GM21723 (cell line): ENCODE measurements around the gene XPO6.

ENCODE experiments used
- ATAC-seq: cut with Tn5 transposase; IDR thresholded peaks from one replicate; pipeline ENCODE4 v1.9.1; 2021; ENCODE audit warnings: mild to moderate bottlenecking, moderate library complexity; ENCODE audit not compliant: unreplicated experiment

XPO6 gene

DNA sequence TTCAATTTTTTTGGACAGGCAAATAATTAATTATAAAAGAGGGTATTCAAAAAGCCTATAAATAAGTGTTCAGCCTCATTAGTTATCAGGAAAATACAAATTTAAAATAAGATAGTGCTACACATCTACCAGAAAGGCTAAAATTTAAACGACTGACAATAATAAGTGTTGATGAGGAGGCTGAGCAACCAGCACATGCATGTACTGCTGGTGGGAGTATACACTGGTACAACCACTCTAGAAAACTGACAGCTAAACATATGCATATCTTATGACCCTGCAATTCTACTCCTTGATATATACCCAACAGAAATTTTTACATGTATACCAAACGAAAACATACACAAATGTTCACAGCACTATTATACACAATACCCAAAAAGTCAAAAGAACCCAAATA is 27.1 kb downstream of the XPO6 start:
- no peak for ATAC-seq

DNA sequence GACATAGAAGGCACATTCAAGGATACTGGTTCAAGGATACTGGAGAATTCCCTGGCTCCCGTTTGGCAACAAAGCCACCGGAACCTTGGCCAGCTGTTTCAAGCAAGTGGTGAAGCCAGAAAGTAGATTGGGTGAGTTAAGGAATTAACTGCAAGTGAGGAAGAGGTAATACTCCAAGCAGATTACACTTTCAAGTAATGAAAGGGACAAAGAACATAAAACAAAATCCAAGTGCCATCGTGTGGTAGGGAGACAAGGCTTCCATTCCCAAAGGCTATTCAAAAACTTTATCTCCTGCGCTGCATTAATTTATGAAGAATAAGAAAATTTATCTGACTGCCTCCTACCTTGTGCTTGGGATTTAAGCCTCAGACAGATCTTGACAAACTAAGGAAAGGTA is 27.8 kb downstream of the XPO6 start:
- no peak for ATAC-seq

GRCh38 chr16:28183484-28183883 is 28.3 kb downstream of the XPO6 start:
- no peak for ATAC-seq

DNA sequence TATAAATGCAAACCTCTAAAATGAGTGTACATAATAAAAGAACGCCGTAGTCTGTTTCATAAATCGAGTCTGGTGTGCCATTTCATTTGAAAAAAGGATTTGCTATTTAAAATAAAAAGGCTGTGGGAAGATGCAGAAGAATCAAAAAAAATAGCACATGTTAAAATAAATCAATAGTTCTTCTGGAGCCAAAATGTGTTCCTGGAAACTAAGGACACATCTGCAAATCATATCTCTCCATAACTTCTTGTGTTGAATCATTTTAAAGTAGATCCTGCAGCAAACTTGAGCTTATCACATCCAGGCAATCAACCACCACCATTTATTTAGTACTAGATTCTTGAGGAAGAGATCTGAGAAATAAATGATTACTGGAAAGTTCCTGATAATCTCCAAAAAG is 29.0 kb downstream of the XPO6 start:
- no peak for ATAC-seq

GRCh38 chr16:28182183-28182582 is 29.6 kb downstream of the XPO6 start:
- ATAC-seq: no peak

DNA sequence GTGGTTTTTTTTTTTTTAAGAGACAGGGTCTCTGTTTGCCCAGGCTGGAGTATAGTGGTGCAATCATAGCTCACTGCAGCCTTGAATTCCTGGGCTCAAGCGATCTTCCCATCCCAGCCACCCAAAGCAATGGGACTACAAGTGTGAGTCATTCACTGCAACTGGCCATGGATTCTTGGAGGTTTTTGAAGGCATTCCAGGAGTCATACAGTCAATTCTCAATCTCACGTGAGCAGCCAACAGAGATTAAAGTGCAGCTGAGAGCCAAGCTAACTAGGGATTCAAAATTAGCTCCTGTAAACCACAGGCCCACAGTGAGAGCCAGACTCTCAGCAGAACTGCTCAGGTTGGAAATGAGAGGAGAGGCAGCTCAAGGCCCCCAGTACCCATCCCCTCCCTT is 30.2 kb downstream of the XPO6 start:
- no peak for ATAC-seq

DNA sequence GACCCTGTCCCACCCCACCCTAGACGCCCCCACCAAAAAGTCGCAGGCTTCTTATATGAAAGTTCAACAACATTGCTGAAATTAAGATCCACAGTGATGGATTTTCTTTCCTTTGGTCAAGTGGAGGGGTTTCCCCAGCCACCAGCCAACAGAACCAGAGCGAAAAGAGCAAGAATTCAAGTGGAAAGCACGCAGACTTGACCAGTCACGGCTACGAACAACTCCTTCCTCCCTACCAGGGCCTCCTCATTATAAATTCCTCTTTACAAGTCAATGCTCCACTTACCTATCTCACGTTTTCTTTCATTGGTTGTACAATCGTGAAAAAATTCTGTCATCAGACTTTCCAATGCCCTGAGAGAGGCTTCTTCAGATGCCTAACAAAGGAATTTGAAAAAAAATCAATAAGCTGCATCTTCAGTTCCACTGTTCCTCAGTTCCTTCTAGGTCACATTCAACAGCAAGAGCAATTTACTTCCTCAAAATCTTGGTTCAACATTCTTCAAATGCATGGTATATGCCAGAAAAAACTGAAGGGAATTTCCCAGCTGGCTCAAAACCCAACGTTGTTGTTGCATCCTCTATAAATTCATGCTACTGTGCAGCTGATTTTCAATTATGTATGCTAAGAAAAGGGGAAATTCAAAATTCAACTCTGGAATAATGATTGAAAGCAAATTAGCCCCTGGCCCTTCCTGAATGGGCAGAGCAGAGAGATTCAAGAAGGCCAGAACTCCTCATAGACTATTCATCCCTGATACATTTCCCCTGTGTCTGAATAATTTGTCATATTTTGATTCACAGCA is 30.9 kb downstream of the XPO6 start:
- ATAC-seq: no peak

- no peak for ATAC-seq
Observed at GRCh38 chr16:28179354-28179753, 32.4 kb downstream of the XPO6 start.

DNA sequence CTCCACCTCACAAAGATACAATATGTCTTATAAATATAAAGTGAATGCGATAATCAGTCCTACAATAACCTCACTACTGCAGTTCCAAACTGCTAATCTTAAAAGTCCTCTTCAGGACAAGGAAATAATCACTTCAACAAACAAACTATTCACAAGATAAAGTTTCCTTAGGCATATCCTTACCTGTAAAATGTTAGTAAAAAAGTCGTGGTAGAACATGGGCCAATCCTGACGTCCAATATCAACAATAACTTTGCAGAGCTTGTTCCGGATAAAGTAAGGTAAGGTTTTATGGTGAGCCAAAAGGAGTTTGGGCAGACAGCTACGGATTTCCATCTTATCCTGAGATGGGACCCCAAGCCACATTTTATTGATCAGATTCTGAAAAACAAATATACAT is 36.0 kb downstream of the XPO6 start:
- ATAC-seq: no peak

GRCh38 chr16:28172336-28172735 is 39.4 kb downstream of the XPO6 start:
- ATAC-seq: no peak

DNA sequence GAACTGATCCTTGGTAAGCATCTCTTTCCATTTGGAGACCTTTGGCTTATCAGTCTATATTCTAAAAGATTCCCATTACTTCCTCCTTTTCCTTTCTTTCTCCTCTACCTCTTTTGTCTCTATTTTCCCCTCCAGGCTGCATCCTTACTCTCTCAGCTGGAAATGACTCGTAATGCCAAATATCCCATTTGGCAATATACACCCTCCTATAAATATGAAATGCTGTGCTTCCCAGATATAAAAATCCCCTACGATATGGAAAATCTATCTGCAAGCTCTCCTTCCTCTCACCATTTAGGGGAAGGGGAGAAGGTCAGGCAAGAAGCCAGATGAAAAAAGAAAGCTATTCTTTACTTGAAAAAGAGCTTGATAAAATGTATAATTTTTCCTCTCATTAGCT is 39.9 kb downstream of the XPO6 start:
- ATAC-seq: no peak

DNA sequence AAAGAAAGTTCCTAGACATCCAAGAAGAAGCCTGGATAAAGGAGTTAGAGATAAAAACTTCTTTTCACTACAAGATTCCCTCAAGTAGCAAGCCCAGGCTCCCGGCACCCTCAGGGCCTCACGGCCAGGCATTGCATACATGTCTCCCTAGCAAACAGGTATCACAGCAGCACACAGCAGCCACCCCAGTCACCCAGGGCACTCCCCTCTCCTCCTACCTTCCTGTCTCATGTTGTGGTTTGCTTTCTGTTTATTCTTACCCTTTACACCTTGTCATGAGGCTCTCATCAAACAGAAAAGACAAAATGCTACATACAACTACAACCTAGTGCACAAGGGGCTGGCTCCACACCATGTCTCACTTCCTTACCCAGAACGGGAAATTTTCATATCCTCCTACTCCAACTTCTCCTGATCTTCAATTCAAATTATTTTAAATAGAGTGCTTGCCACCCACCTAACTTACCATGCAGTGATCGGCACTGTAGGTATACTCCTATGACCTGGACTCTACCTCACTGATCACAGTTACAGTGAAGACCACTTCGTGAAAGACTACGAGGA is 42.7 kb downstream of the XPO6 start:
- no peak for ATAC-seq

DNA sequence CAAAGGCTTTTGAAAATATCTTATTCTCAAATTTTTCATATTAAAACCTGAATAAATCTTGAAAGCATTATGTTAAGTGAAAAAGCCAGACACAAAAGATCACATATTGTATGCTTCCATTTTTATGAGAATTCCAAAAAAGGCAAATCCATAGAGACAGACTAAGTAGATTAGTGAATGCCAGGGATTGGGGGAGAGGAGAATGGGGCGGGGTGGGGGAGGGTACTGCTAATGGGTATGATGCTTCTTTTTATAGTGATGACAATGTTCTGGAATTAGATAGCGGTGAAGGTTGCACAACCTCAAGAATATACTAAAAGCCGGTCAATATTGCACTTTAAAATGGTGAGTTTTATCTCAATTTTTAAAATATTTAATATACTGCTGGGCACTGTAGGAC is 44.0 kb downstream of the XPO6 start:
- ATAC-seq: no peak

DNA sequence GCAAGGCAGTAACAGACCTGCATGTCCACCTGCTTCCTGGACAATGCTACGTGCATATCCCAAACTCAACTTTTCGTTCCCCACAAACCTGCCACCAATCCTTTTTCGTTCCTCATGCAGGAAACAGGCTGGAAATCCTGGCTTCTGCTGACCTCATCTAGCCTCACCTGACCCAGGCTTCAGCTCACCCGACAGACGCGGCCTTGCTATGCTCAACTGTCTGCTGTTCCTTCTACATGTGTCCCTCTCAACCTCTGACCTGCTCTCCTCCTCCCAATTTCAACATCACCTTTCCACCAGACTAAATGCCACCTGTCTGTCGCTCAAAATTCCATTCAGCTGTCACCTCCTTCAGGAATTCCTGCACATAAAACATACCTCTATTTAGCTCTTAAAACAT is 44.5 kb downstream of the XPO6 start:
- no peak for ATAC-seq

GRCh38 chr16:28166394-28167208 is 45.2 kb downstream of the XPO6 start:
- no peak for ATAC-seq

DNA sequence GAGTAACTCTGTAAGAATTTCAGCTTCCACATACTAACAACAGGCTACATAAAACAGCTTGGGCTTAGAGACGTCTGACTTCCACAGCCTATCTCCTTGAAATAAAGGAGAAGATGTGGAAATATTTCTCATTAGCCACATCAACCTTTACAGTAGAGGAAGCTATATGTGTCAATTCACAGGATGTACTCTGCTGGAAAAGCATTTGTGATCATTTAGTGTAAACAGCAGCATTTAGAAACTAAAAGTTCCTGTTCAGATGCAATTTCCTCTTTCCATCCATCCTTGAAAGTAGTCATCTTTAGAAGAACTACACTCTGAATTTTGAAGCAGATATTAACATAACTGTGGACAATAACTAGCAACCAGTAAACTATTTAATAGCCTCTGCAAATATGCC is 46.2 kb downstream of the XPO6 start:
- no peak for ATAC-seq

DNA sequence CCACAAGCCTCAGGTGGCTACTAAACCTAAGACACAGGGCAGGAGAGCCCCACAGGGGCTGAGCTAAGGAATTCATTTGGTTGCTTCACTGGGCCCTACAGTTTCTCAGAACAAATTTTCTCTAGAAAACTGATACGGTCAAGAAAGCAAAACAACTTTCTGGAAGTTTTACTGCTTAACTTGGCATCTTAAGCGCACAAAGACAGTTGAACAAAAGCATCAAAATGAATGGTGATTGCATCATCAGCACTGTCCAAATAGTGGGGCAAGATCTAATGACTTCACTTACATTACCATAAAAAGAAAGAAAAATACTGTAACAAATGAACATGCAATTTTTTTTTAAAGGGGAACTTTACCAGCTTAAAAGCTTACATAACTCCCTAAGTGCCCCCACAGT is 47.6 kb downstream of the XPO6 start:
- ATAC-seq: no peak

- no peak for ATAC-seq
Observed at GRCh38 chr16:28163699-28164098, 48.1 kb downstream of the XPO6 start.

GRCh38 chr16:28162326-28162877 is 49.4 kb downstream of the XPO6 start:
- ATAC-seq: no peak

- no peak for ATAC-seq
Observed at GRCh38 chr16:28161626-28162025, 50.1 kb downstream of the XPO6 start.

GRCh38 chr16:28158136-28158535 is 53.6 kb downstream of the XPO6 start:
- no peak for ATAC-seq
